Osteoblast (primary cell): ENCODE measurements around the gene FAM227B. TPM values are rescaled to one million over a fixed set of nuclear protein-coding genes. Genes with fewer than 3 reads are reported as not detected.
"Not testable (repeated sequence)": the region's sequence is repeated elsewhere in the genome, so short reads cannot be mapped to it uniquely, and the experiment has no call there.

Experiments
- DNase-seq: peaks from one replicate; pipeline ENCODE4 v3.0.0; 2011; ENCODE audit warnings: low spot score, mixed read lengths; ENCODE audit not compliant: insufficient read length; ENCODE audit errors: missing footprints
- H2AFZ ChIP-seq: 2 replicates; pipeline ENCODE4 v1.6.0; 2011; ENCODE audit warnings: mild to moderate bottlenecking, low read length
- H3K27ac ChIP-seq: 2 replicates; pipeline ENCODE4 v1.5.1; 2011; ENCODE audit warnings: mild to moderate bottlenecking, low read depth, low read length, moderate library complexity
- H3K27me3 ChIP-seq: 2 replicates; pipeline ENCODE4 v1.6.0; 2012; ENCODE audit warnings: mild to moderate bottlenecking, control low read depth, inconsistent platforms, low read length, moderate library complexity; ENCODE audit not compliant: insufficient read depth
- H3K36me3 ChIP-seq: 2 replicates; pipeline ENCODE4 v1.5.1; 2011; ENCODE audit warnings: mild to moderate bottlenecking, low read length, control low read depth, moderate library complexity; ENCODE audit not compliant: insufficient read depth
- H3K4me1 ChIP-seq: 2 replicates; pipeline ENCODE4 v1.5.1; 2011; ENCODE audit warnings: mild to moderate bottlenecking, low read length, control low read depth, moderate library complexity; ENCODE audit not compliant: insufficient read depth
- H3K4me2 ChIP-seq: 2 replicates; pipeline ENCODE4 v1.6.0; 2011; ENCODE audit warnings: mild to moderate bottlenecking, low read length; ENCODE audit not compliant: insufficient read depth
- H3K4me3 ChIP-seq: fragments of 200-600 bp; sonication (generic); 3 replicates; pipeline ENCODE4 v1.5.1; 2012; ENCODE audit warnings: mild to moderate bottlenecking, low read length, inconsistent platforms; ENCODE audit not compliant: insufficient read depth
- H3K79me2 ChIP-seq: 2 replicates; pipeline ENCODE4 v1.6.0; 2012; ENCODE audit warnings: mild to moderate bottlenecking, low read length, control low read depth, inconsistent platforms; ENCODE audit not compliant: insufficient read depth
- H3K9me3 ChIP-seq: 2 replicates; pipeline ENCODE4 v1.5.1; 2011; ENCODE audit warnings: low read depth, low read length, control low read depth
- H4K20me1 ChIP-seq: 2 replicates; pipeline ENCODE4 v1.6.0; 2012; ENCODE audit warnings: mild to moderate bottlenecking, low read length, control low read depth; ENCODE audit not compliant: insufficient read depth
- total RNA-seq: library from RNA; depleted of rRNA; stranded (reverse); fragments of >200 nt; gene quantifications from 2 replicates; pipeline ENCODE4 v1.2.3, GENCODE V29; 2012
- TF ChIP-seq, protein P1 (sequence below): IDR thresholded peaks from 2 replicates; pipeline ENCODE4 v1.5.1; 2011; ENCODE audit warnings: mild to moderate bottlenecking, low read depth, low read length, moderate library complexity; ENCODE audit errors: extremely low read depth

FAM227B gene
- total RNA-seq, 1 donor: 4.3 TPM

DNA sequence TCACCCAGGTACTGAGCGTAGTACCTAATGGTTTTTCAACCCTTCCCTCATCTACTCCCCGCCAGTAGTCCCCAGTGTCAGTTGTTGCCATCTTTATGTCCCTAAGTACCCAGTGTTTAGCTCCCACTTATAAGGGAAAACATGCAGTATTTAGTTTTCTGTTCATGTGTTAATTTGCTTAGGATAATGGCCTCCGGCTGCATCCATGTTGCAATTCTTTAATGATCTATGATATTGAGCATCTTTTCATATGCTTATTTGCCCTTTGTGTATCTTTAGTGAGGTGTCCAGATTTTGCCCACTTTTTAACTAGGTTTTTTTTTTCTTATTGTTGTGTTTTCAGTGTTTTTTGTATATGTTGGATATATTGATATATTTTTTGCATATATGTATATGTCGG, 142.6 kb downstream of the FAM227B start:
- not testable (repeated sequence) for H3K4me1 ChIP-seq, H4K20me1 ChIP-seq, H2AFZ ChIP-seq, H3K9me3 ChIP-seq, H3K4me3 ChIP-seq, DNase-seq, H3K4me2 ChIP-seq, H3K27me3 ChIP-seq, H3K36me3 ChIP-seq, H3K27ac ChIP-seq
- H3K79me2 ChIP-seq: peaks cover 10% of the 10 kb centered on the region

- Histone ChIP-seq H3K4me1 (peaks cover 13% of the 10 kb centered on the region), H3K4me2 (no peak overlapping the region), H4K20me1 (peaks cover 2% of the 10 kb centered on the region), H3K36me3 (peaks cover 17% of the 10 kb centered on the region), H3K27ac (no peak overlapping the region), H3K9me3 (no peaks in the 10 kb centered on the region), H3K79me2 (peaks cover 34% of the 10 kb centered on the region), H3K4me3 (no peak overlapping the region), H2AFZ (no peak overlapping the region), H3K27me3 (no peaks in the 10 kb centered on the region)
- TF ChIP-seq, protein P1, sequence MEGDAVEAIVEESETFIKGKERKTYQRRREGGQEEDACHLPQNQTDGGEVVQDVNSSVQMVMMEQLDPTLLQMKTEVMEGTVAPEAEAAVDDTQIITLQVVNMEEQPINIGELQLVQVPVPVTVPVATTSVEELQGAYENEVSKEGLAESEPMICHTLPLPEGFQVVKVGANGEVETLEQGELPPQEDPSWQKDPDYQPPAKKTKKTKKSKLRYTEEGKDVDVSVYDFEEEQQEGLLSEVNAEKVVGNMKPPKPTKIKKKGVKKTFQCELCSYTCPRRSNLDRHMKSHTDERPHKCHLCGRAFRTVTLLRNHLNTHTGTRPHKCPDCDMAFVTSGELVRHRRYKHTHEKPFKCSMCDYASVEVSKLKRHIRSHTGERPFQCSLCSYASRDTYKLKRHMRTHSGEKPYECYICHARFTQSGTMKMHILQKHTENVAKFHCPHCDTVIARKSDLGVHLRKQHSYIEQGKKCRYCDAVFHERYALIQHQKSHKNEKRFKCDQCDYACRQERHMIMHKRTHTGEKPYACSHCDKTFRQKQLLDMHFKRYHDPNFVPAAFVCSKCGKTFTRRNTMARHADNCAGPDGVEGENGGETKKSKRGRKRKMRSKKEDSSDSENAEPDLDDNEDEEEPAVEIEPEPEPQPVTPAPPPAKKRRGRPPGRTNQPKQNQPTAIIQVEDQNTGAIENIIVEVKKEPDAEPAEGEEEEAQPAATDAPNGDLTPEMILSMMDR: no peak
- DNase-seq: no peak
Measured at GRCh38 chr15:49473031-49473430, 147.6 kb downstream of the FAM227B start.

DNA sequence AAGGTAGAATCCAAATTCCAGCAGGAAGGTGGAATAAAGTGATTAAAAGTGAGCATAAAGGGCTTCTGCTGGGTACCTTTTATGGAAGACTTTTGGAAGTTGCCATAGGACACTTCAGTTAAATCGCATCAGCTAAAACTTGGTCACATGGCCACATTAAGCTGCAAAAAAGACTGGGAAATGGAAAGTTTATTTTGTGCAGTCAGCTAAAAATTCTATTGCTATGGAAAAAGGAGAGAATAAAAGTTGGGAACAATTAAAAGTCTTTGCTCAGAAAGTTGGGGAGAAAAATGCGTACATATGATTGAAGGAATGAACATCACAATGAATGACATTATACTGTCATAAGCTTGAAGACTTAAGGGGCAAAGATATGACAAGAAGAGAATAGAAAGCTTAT, 148.3 kb downstream of the FAM227B start:
- TF ChIP-seq, protein P1: no peak
- Histone ChIP-seq H4K20me1 (peaks cover 5% of the 10 kb centered on the region), H2AFZ (no peak overlapping the region), H3K79me2 (peaks cover 33% of the 10 kb centered on the region), H3K4me1 (peaks cover 19% of the 10 kb centered on the region), H3K4me3 (no peak overlapping the region), H3K27ac (no peak overlapping the region), H3K36me3 (peaks cover 17% of the 10 kb centered on the region), H3K9me3 (no peaks in the 10 kb centered on the region), H3K27me3 (no peaks in the 10 kb centered on the region), H3K4me2 (no peak overlapping the region)
- DNase-seq: no peak

GRCh38 chr15:49471733-49472132, 148.9 kb downstream of the FAM227B start:
- Histone ChIP-seq H3K4me1 (peaks cover 26% of the 10 kb centered on the region), H3K27ac (no peak overlapping the region), H3K36me3 (peaks cover 17% of the 10 kb centered on the region), H3K4me3 (no peak overlapping the region), H3K4me2 (no peak overlapping the region), H2AFZ (no peak overlapping the region), H3K79me2 (peaks cover 37% of the 10 kb centered on the region), H4K20me1 (peaks cover 5% of the 10 kb centered on the region), H3K9me3 (no peaks in the 10 kb centered on the region), H3K27me3 (no peaks in the 10 kb centered on the region)
- TF ChIP-seq, protein P1: no peak
- no peak for DNase-seq
